B cell (primary cell): ENCODE results near the gene CDA.

Source experiments
- EZH2 ChIP-seq: IDR thresholded peaks from 2 replicates; pipeline ENCODE4 v1.6.1; 2012; ENCODE audit warnings: borderline replicate concordance, low read depth, mild to moderate bottlenecking, moderate library complexity, low read length; ENCODE audit not compliant: insufficient read depth, poor library complexity, severe bottlenecking
- TF ChIP-seq, protein P1 (sequence below): fragments of 200-600 bp; IDR thresholded peaks from one replicate; pipeline ENCODE4 v1.8.0; 2022; ENCODE audit warnings: antibody characterized with exemption, mild to moderate bottlenecking

DNA sequence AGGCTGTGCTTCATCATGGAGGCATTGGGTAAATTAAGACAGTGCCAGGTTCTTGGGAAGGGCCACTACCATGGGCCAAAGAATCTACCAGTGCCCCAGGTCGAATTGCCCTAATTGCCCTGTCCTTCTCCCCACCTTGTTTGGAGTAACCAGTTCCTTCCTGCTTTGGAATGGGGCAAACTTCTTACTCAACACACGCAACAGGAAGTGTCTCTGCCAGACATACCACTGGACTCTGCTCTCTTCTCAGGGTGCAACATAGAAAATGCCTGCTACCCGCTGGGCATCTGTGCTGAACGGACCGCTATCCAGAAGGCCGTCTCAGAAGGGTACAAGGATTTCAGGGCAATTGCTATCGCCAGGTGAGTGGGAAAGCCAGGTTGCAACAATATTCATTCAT, 15.8 kb downstream of the CDA start:
- TF ChIP-seq, protein P1, sequence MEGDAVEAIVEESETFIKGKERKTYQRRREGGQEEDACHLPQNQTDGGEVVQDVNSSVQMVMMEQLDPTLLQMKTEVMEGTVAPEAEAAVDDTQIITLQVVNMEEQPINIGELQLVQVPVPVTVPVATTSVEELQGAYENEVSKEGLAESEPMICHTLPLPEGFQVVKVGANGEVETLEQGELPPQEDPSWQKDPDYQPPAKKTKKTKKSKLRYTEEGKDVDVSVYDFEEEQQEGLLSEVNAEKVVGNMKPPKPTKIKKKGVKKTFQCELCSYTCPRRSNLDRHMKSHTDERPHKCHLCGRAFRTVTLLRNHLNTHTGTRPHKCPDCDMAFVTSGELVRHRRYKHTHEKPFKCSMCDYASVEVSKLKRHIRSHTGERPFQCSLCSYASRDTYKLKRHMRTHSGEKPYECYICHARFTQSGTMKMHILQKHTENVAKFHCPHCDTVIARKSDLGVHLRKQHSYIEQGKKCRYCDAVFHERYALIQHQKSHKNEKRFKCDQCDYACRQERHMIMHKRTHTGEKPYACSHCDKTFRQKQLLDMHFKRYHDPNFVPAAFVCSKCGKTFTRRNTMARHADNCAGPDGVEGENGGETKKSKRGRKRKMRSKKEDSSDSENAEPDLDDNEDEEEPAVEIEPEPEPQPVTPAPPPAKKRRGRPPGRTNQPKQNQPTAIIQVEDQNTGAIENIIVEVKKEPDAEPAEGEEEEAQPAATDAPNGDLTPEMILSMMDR = no peak
- no peak for TF ChIP-seq EZH2
